B cell (primary cell): ENCODE measurements around the gene CRIM1. TPM values are rescaled to one million over a fixed set of nuclear protein-coding genes. Genes with fewer than 3 reads are reported as not detected.

Experiments
- ATAC-seq: fragments of 200-7000 bp; cut with Tn5 transposase; one replicate; pipeline ENCODE4 v1.10.0; 2021; ENCODE audit warnings: low read depth, mild to moderate bottlenecking, moderate number of reproducible peaks, moderate library complexity
- CTCF ChIA-PET: fragments of 350-600 bp; sonication (Branson Sonifier 250); formaldehyde crosslinking; loops from one replicate; lab custom pipeline; 2021; ENCODE audit warnings: antibody characterized with exemption, inconsistent platforms; lab: Charles Lee
- POLR2A ChIA-PET: fragments of 350-600 bp; sonication (Branson Sonifier 250); formaldehyde crosslinking; loops from one replicate; lab custom pipeline; 2021; ENCODE audit warnings: antibody characterized with exemption; lab: Charles Lee
- DNase-seq: peaks from one replicate; pipeline ENCODE4 v3.0.0; 2013
- H2AFZ ChIP-seq: 2 replicates; pipeline ENCODE4 v1.6.1; 2012; ENCODE audit warnings: mild to moderate bottlenecking, low read depth, low read length; ENCODE audit not compliant: insufficient read depth, poor library complexity, severe bottlenecking
- H3K27ac ChIP-seq, 2 donors: 1 replicate in 1 of 2; 2 replicates in 1 of 2; pipeline ENCODE4 v1.5.1; 2012 to 2013; ENCODE audit warnings: low read length in 2 of 2, mild to moderate bottlenecking in 2 of 2, moderate library complexity in 1 of 2
- H3K27me3 ChIP-seq, 4 experiments: fragments of 200-600 bp in 1 of 4; sonication (generic) in 1 of 4; replicated peaks in 1 of 4; 1 replicate in 2 of 4; 2 replicates in 2 of 4; pipeline versions ENCODE4 v1.6.1 to v1.7.0; 2013 to 2016; ENCODE audit warnings: low read length in 3 of 4, mild to moderate bottlenecking in 2 of 4, mixed read lengths in 1 of 4, moderate library complexity in 1 of 4; ENCODE audit not compliant: insufficient read depth in 4 of 4, control insufficient read depth in 3 of 4; ENCODE audit errors: control extremely low read depth in 1 of 4
- H3K36me3 ChIP-seq, 2 experiments: replicated peaks in 1 of 2; 1 replicate in 1 of 2; 2 replicates in 1 of 2; pipeline versions ENCODE4 v1.6.1 to v1.7.1; 2013; ENCODE audit warnings: low read length in 1 of 2; ENCODE audit not compliant: insufficient read depth in 2 of 2, control insufficient read depth in 1 of 2; ENCODE audit errors: control extremely low read depth in 1 of 2, extremely low read depth in 1 of 2
- H3K4me1 ChIP-seq, 2 donors: fragments of 200-600 bp in 1 of 2; sonication (generic) in 1 of 2; 1 replicate in 1 of 2; 2 replicates in 1 of 2; pipeline versions ENCODE4 v1.5.1 to v1.6.1; 2013 to 2017; ENCODE audit warnings: low read length in 2 of 2; ENCODE audit not compliant: control insufficient read depth in 2 of 2, insufficient read depth in 2 of 2
- H3K4me2 ChIP-seq: replicated peaks from 2 replicates; pipeline ENCODE3; 2012; ENCODE audit warnings: mild to moderate bottlenecking, low read depth, low read length; ENCODE audit not compliant: poor library complexity, severe bottlenecking
- H3K4me3 ChIP-seq, 5 experiments: fragments of 200-600 bp in 1 of 5; sonication (generic) in 1 of 5; 1 replicate in 3 of 5; 2 replicates in 2 of 5; pipeline versions ENCODE4 v1.5.1 to v1.7.0; 2011 to 2016; ENCODE audit warnings: low read length in 4 of 5, mild to moderate bottlenecking in 4 of 5, low read depth in 2 of 5, control low read depth in 1 of 5, moderate library complexity in 1 of 5; ENCODE audit not compliant: insufficient read depth in 1 of 5; ENCODE audit errors: control extremely low read depth in 1 of 5, extremely low read depth in 1 of 5
- H3K79me2 ChIP-seq: fragments of 200-600 bp; sonication (generic); one replicate; pipeline ENCODE4 v1.6.0; 2016; ENCODE audit warnings: low read length; ENCODE audit not compliant: control insufficient read depth, insufficient read depth
- H3K9ac ChIP-seq: fragments of 200-600 bp; sonication (generic); 2 replicates; pipeline ENCODE4 v1.6.1; 2017; ENCODE audit warnings: mild to moderate bottlenecking, low read length, moderate library complexity
- H3K9me3 ChIP-seq, 3 donors: one replicate each; pipeline versions ENCODE4 v1.6.1 to v1.7.1; 2013; ENCODE audit warnings: low read length in 2 of 3; ENCODE audit not compliant: control insufficient read depth in 2 of 3, insufficient read depth in 1 of 3; ENCODE audit errors: control extremely low read depth in 1 of 3
- H4K20me1 ChIP-seq: 2 replicates; pipeline ENCODE4 v1.6.0; 2012; ENCODE audit warnings: mild to moderate bottlenecking, low read length; ENCODE audit not compliant: insufficient read depth, control insufficient read depth, poor library complexity, severe bottlenecking
- H3K27ac Mint-ChIP-seq: one replicate; pipeline ENCODE4 v1.8.0; 2021; ENCODE audit warnings: mixed read lengths
- H3K27me3 Mint-ChIP-seq: one replicate; pipeline ENCODE4 v1.8.0; 2021; ENCODE audit warnings: mixed read lengths
- H3K4me1 Mint-ChIP-seq: one replicate; pipeline ENCODE4 v1.8.0; 2021; ENCODE audit warnings: mixed read lengths
- H3K4me3 Mint-ChIP-seq: one replicate; pipeline ENCODE4 v1.8.0; 2021; ENCODE audit warnings: mixed read lengths
- H3K9me3 Mint-ChIP-seq: one replicate; pipeline ENCODE4 v1.8.0; 2022; ENCODE audit warnings: mixed read lengths; ENCODE audit not compliant: insufficient read depth
- EZH2 ChIP-seq: IDR thresholded peaks from 2 replicates; pipeline ENCODE4 v1.6.1; 2012; ENCODE audit warnings: borderline replicate concordance, low read depth, mild to moderate bottlenecking, moderate library complexity, low read length; ENCODE audit not compliant: insufficient read depth, poor library complexity, severe bottlenecking
- WGBS: methylation state at CpG from one replicate; pipeline ENCODE4 v1.1.5; 2013; ENCODE audit warnings: missing lambda C conversion rate; ENCODE audit not compliant: insufficient coverage; 5-methylcytosine and 5-hydroxymethylcytosine counted together
- intact Hi-C: fragments of 100-400 bp; cut with micrococcal nuclease; formaldehyde crosslinking; loops from one replicate; pipeline ENCODE4 v1.10.0; 2022
- polyA plus RNA-seq: library from polyadenylated mRNA; depleted of rRNA; stranded (reverse); fragments of >200 nt; gene quantifications from 2 replicates; pipeline ENCODE4 v1.2.3, GENCODE V29; 2012
- total RNA-seq, 2 donors: library from RNA; stranded (reverse); fragments of 120-200 nt in 1 of 2; gene quantifications; 1 replicate in 1 of 2; 2 replicates in 1 of 2; pipeline versions ENCODE4 v1.2.3 to v1.2.4, GENCODE V29; 2013 to 2022
- TF ChIP-seq, protein P1 (sequence below): fragments of 200-600 bp; IDR thresholded peaks from one replicate; pipeline ENCODE4 v1.8.0; 2022; ENCODE audit warnings: antibody characterized with exemption, mild to moderate bottlenecking

The CRIM1 gene
- total and polyA plus RNA-seq, 2 donors (not counting 1 experiment from before 2014, with no cell fraction given) = 1.3 to 5.0 TPM

DNA sequence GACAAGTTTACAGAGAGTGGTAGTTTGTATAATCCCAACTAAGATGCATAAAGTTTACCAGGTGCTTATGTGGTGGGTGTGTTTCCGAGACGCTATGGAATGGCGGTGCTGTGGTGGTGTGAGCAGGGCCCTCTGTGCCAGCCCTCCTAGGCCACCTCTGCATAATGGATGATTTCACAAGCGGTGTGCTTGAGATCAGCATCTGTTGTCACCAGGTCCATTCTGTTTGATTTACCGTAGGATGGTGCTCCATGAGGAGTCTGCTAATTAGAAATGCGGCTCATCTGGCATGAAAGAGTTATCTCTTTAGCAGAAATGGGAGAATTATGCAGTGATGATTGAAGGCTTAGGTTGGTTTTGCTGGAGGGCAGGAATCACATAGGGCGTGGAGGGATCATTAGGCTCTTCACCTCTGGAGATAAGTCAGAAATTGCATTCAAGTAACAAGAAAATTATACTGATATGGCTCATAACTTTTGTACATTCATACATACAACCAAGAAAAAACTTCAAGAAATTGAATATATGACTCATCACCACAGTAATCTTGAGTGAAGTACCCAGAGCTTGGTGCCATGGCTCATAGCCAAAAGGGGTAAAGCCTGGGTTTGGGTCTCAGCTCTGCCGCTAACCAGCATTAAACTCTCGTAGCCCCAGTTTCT, 41.4 kb downstream of the CRIM1 start:
- CTCF ChIA-PET = no interaction called here
- H2AFZ ChIP-seq = no peak overlapping the region
- Mint-ChIP-seq H3K4me3 (no peak overlapping the region), H3K4me1 (no peaks in the 10 kb centered on the region), H3K27ac (no peak overlapping the region), H3K27me3 (peaks cover 5% of the 10 kb centered on the region), H3K9me3 (no peaks in the 10 kb centered on the region)
- no peak overlapping the region for H3K4me3 ChIP-seq
- TF ChIP-seq, protein P1, sequence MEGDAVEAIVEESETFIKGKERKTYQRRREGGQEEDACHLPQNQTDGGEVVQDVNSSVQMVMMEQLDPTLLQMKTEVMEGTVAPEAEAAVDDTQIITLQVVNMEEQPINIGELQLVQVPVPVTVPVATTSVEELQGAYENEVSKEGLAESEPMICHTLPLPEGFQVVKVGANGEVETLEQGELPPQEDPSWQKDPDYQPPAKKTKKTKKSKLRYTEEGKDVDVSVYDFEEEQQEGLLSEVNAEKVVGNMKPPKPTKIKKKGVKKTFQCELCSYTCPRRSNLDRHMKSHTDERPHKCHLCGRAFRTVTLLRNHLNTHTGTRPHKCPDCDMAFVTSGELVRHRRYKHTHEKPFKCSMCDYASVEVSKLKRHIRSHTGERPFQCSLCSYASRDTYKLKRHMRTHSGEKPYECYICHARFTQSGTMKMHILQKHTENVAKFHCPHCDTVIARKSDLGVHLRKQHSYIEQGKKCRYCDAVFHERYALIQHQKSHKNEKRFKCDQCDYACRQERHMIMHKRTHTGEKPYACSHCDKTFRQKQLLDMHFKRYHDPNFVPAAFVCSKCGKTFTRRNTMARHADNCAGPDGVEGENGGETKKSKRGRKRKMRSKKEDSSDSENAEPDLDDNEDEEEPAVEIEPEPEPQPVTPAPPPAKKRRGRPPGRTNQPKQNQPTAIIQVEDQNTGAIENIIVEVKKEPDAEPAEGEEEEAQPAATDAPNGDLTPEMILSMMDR = no peak
- TF ChIP-seq EZH2 = no peak
- ATAC-seq = no peak
- WGBS = 98% methylated on average over 6 of the region's 9 CpGs
- H3K4me2 ChIP-seq = no peak overlapping the region
- no peak overlapping the region for H3K9ac ChIP-seq
- POLR2A ChIA-PET = no interaction called here
- H3K36me3 ChIP-seq = no peaks in the 10 kb centered on the region
- no peaks in the 10 kb centered on the region for H3K79me2 ChIP-seq
- no peak for DNase-seq
- H3K4me1 ChIP-seq = no peaks in the 10 kb centered on the region
- intact Hi-C loops = no loop called here
- H3K27me3 ChIP-seq = no peaks in the 10 kb centered on the region
- no peaks in the 10 kb centered on the region for H3K9me3 ChIP-seq
- no peak overlapping the region for H3K27ac ChIP-seq
- H4K20me1 ChIP-seq = no peaks in the 10 kb centered on the region

DNA sequence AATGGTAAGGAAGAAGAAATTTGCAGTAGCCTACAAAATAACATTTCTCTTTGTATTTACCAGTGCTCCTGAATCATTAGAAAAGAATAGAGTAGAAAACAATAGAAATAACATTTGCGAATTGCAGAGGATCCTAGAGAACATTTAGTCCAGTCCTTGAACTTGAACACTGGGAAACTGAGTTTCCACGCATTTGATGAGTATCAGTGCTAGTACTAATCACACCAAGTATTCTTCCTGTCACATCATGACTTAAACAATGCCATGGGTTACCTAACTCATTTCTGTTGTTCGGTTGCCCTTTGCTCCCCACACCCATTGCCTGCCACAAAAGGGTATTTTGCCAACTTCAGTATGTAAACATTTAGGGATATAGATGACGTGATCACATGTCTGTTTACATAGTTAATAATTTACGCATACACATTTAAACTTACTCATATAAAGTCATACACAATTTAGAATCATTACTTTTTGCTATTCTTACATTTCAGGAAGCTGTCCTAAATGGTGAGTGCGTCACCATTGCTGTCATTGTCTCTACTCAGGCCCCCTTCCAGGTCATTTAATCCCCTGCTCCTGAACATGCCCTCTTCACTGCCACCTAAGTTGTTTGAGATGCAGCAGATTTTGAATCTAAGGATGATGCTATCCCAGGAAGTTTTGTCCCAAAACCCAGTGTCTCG, 42.3 kb downstream of the CRIM1 start:
- no peaks in the 10 kb centered on the region for H3K4me1 Mint-ChIP-seq
- DNase-seq (no peak), ATAC-seq (no peak)
- H3K79me2 ChIP-seq = no peaks in the 10 kb centered on the region
- no peaks in the 10 kb centered on the region for H4K20me1 ChIP-seq
- no peak for TF ChIP-seq EZH2
- TF ChIP-seq, protein P1 = no peak
- no peaks in the 10 kb centered on the region for H3K4me1 ChIP-seq
- WGBS = 86% methylated on average over 1 of the region's 7 CpGs
- no peak overlapping the region for H3K27ac ChIP-seq
- no peak overlapping the region for H3K4me3 Mint-ChIP-seq
- no peaks in the 10 kb centered on the region for H3K36me3 ChIP-seq
- H3K27ac Mint-ChIP-seq = no peak overlapping the region
- no peak overlapping the region for H3K9ac ChIP-seq
- H3K27me3 ChIP-seq = no peaks in the 10 kb centered on the region
- H2AFZ ChIP-seq = no peak overlapping the region
- no peak overlapping the region for H3K4me2 ChIP-seq
- no peak overlapping the region for H3K4me3 ChIP-seq
- peaks cover 2% of the 10 kb centered on the region for H3K27me3 Mint-ChIP-seq
- POLR2A ChIA-PET = no interaction called here
- no peaks in the 10 kb centered on the region for H3K9me3 Mint-ChIP-seq
- intact Hi-C loops = no loop called here
- CTCF ChIA-PET = no interaction called here
- no peaks in the 10 kb centered on the region for H3K9me3 ChIP-seq
